ENCODE measurements around the gene KCNK15.

Gene KCNK15

DNA sequence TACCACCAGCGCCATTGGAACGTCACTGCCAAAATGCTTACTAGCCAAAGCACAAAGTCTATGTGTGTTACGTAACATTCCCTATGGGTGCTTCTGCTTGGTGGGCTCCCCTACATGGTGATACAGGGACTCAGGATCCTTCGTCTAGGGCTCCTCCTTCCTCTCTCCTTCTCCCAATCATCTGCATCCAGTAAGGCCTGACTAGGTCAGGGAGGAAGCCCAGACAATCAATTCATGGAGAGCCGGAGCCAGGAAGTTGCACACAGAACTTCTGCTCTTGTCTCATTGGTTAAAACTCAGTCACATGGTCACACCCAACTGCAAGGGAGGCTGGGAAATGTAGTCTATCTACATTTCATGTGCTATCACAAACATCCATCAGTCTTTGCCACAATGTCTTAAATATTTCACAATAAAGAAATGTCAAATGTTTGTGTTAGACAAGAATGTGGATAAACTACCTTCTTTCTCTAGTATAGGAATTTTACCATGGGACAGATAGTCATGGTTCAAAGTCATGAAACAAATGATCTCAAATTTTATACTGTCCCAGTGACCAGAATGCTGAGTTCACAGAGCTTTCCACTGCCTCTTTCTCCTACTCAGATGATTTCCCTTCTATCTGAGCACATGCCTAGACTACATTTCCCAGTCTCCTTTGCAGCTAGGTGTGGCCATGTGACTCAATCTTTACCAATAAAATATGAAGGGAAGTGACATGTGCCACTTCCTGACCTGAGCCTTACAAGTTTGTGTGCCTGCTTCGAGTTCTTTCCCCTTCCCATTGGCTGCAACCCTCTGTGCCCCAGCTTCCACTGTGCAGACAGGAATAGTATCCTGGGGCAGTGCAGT is 9.3 kb upstream of the KCNK15 start:
- no peak for DNase-seq

DNA sequence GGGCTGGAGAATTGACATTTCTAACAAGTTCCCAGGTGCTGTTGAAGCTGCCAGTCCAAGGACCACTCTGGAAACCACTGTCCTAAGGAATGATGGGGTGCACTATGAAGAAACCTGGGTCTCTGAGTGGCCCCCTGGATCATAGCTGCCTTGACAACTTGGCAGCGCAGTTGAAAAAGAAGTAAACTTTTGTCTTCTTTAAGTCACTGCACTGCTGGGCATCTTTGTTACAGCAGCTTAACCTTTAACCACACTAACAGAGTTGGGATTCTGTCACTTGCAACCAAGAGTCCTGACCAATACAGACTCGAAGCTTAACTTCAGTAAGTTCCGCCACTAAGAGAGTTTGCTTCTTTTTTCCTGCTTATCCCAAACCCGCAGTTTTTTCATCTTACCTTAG is 8.5 kb upstream of the KCNK15 start:
- no peak for DNase-seq

DNA sequence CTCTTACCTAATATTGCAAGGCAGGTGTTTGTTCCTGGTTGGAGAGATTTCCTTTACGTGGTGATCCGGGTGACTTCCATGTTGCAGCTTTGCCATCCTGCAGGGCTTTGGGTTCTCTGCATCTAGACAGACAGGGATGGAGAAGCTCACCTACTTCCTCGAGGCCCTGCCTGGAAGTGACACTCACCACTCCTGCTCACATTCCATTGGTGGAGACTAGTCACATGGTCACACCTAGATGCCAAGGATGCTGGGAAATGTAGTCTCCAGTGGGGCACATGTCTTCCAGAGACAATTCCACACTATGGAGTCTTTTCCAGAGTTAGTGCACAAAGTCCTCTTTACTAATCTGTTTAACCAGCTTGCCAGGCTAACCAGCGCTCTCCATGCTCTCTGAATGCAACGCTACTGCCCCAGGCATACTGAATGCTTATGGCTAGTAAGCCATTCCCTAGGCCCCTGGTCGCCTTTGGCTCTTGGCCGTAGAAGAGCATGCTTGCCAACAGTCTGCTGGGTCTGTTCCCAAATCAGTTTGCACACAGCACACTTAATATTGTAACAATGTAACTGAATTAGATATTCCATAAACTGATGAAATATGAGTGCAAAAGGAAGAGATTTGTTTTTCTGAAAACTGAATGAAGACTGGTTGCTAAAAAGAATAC is 6.7 kb upstream of the KCNK15 start:
- no peak for DNase-seq

DNA sequence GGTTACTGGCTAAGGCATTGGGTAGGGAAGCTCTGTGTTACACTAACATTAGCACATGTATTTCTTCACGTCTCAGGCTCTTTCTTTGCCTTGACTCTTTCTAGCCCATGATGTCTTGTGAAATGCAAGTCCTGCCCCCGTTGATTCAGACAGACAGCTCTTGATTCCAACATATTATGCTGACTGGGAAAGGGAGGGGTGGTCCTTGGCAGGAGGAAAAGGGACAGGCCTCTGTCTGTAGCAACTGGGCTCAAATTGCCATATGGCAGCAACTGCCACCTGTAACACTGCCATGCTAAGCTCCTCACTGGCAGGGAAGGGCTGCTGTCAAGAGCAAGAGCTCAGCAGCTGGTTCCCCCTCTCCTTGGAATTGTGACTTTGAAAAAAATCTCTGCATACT is 5.7 kb upstream of the KCNK15 start:
- DNase-seq, result no peak

DNA sequence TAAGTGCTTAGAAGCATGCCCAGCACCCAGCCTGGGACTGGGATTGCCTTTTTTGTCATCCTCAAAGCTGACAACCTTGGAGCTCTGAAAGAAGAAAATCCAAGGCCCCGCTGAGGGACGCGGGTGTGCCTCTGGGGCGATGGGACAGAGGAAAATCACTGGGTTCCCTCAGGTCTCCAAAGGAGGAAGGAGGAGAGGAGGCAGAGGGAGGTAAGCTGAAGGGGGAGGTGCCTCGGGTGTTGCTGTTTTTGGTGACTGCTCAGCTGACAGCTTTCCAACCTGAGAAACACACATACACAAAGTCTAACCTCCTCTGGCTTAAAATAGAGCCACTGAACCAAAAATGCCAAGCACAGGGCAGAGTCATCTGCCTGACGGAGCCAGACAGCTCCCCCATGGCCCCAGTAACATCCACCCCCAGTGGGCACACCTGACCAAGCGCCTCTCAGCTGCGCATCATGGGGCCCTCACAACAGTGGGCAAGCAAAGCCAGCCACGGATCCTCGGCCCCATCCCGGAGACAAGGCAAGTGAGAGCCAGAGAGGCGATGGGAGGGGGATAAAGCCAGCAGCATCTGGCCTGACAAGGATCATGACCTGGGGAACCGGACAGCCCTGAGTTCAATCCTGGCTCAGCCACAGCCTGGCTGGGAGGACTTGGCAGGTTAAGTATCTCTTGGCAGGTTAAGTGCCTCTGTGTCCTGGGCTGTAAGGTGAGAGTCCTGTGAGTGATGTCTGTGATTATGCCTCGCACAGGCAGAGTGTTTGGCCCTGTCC is 3.2 kb upstream of the KCNK15 start:
- no peak for DNase-seq

DNA sequence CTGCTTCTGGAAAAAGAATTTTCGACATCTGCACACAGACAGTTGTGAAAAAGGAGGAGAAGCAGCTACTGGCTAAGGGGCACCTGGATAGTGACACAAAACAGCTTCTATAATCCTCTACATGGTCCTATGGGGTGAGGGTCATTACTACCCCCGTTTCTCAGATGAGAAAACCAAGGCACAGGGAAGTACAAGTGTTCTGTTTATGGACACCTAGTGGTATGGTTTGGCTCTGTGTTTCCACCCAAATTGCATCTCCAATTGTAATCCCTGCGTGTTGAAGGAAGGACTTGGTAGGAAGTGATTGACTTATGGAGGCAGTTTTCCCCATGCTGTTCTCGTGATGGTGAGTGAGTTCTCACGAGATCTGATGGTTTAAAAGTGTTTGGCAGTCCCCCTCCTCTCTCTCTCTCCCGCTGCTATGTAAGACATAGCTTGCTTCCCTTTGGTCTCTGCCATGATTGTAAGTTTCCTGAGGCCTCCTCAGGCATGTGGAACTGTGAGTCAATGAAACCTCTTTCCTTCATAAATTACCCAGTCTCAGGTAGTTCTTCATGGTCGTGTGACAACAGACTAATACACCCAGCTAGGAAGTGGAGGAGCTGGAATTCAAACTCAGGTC is 2.5 kb upstream of the KCNK15 start:
- no peak for DNase-seq

DNA sequence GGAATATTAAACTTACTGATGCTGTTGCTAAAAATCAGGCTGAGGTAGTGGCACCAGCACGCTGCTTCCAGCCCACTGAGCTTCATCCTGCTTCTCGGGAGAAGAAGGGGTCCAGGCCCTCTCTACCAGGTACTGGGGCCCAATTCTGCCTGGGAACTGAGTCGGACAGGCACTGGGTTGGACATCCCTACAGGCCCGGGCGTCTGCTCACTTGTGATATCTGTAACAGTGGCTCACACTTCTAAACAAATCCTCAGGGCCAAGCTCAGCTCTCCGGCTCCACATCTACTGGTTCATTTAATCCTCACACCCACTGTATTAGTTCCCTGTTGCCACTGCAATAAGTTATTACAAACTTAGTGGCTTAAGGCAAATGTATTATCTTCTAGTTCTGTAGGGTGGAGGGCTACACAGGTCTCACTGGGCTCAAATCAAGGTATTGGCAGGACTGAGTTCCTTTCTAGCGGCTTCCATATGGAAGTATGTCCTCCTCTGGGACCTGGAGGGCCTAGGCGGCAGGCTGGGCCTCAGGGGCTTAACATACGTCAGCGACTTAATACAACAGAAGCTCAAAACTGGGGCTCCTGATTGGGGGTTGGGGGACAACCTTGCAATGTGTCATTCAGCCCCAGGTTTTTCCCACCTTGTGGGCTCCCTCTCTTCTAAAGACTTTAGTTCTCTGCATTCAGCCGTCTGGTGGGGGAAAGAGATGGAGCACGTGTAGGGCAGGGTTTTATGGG is 1.6 kb upstream of the KCNK15 start:
- DNase-seq, result no peak

DNA sequence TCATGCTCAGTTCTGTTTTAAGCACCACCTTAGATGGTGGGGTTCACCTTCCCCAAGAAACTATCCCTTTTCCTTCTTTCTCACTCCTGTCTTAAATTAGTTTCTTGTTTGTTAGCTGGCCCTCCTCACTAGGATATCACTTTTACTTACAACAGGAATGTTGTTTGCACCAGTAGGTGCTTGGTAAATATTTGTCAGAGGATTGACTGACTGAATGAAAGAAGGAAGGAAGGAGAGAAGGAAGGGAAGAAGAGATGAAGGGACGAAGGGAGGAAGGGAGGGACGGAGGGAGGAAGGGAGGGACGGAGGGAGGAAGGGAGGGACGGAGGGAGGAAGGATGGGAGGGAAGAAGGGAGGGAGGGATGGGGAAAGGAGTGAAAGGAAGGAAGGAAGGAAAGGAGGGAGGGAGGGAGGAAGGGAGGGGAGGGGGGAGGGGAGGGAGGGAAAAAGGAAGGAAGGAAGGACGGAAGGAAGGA is 505 bp upstream of the KCNK15 start:
- DNase-seq, result no peak

DNA sequence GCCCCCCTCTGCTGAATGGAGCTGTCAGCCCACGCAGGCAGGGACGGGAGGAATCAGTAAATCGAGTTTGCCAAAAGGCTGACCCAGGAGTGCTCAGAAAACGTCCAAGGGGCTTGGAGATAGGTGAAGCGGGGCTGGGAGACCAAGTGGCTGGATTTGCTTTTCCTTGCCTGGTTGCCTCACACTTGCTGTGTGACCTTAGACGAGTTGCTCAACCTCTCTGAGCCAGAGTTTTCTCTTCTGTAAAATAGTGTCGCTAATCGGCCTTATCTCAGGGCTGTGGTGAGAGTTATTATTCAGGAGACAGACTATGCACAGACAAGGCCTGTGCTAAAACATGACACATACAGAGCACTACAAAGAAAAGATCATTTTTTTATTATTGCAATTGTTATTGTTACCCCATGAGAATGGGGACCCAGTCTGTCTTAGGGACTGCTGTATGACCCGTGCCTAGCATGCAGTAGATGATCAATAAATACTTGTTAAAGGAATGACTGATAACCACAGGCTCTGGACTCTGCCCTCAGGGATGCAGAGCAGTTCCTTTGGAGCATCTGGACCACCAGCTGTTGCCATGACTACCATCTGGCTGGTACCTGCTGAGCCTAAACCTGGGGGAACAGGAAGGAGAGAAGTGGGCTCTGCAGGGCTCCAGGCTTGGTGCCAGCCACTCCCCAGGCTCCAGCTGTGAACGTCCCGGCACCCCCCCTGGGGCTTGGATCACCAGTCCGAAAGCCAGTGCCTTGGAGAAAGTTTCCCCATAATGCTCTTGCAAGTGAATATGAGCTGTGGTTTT is 901 bp downstream of the KCNK15 start:
- no peak for DNase-seq

DNA sequence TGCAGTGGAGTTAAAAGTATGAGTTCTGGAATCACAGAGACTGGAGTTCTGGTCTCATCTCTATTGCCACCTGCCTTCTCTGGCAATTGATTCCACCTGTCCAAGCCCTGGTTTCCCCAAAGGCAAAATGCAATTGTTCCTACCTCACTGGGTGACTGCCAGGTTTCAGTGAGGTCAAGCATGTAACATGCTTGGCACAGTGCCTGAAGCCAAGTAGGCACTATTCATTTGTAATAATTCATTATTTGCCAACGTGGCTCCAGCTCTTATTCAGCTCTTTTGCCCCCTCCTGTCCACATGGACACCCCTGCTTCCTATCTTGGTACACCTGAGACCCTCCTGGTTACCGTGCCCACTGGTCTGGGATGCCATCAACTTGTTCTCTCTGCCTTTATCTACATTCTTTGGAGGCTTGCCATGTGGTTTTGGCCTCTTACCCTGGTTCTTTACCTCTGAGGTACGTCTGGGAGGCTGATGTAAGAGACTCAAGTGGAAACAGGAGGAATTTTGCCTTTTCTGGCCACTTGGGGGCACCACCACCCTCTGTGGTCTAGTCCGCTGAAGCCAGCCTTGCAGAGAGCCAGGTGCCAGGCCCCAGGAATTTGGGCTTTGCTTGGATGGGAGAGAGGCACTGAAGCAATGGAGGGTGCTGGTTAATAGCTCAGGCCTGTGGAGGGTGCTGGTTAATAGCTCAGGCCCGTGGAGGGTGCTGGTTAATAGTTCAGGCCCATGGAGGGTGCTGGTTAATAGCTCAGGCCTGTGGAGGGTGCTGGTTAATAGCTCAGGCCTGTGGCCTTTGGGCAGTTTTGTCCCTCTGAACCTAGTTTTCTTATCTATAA is 1.7 kb downstream of the KCNK15 start:
- DNase-seq, result peak; percentile 56

DNA sequence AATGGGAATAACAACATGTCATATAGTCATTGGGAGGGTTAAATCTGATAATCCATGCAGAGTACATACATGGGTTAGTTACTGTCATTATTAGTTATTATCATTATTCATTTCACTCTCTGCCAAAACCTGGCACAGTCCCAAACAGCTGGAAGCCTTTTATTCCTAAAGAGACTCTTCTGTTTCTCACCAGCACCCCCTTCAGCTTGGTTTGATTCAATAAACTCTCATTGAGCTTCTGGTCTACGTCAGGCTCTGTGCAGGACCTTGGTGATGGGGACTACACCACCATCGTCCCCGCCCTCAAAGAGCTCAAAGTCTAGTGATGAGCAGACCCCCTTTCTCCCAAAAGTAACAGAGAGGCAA is 2.3 kb downstream of the KCNK15 start:
- DNase-seq, result no peak

DNA sequence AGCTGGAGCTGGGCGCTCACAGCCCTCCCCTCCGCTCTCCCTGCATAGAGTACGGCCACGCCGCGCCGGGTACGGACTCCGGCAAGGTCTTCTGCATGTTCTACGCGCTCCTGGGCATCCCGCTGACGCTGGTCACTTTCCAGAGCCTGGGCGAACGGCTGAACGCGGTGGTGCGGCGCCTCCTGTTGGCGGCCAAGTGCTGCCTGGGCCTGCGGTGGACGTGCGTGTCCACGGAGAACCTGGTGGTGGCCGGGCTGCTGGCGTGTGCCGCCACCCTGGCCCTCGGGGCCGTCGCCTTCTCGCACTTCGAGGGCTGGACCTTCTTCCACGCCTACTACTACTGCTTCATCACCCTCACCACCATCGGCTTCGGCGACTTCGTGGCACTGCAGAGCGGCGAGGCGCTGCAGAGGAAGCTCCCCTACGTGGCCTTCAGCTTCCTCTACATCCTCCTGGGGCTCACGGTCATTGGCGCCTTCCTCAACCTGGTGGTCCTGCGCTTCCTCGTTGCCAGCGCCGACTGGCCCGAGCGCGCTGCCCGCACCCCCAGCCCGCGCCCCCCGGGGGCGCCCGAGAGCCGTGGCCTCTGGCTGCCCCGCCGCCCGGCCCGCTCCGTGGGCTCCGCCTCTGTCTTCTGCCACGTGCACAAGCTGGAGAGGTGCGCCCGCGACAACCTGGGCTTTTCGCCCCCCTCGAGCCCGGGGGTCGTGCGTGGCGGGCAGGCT is 4.6 kb downstream of the KCNK15 start:
- DNase-seq, result no peak

DNA sequence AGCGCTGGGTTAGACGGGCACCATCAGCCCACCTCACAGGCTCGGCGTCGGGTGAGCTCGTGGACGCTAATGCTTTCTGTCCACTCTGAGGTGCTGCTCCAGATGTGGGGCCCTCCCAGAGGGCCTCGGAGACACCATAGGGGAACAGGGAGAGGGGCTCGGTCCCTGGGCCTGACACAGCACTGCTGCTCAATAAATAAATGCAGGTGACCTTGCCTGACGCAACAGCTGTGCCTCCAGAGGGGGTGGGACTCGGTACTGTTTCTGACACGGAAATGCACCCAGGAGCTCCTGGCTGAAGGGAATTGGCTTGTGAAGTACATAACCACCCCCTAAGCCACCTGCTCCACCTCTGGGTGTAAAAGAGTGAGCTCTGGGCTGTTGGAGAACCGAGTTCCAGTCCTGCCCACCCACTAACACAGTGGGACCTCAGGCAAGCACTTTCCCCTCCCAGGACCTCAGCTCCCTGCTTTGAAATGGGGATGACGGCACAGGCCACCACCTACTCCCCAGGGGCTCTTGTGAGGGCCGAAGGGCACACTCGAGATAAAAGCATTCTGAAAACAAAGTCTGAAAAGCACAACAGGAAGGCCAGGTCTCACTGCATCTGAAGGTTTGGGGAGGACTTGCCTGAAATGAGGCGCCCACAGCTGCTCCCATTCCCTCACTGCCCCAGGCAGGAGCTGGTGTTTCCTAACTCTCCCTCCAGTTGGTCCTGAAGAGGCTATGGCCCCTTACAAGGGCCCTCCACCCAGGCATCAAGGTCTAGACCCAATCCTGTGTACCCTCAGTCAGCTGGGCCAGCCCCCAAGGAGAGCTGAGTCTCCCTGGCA is 6.7 kb downstream of the KCNK15 start:
- DNase-seq, result no peak

DNA sequence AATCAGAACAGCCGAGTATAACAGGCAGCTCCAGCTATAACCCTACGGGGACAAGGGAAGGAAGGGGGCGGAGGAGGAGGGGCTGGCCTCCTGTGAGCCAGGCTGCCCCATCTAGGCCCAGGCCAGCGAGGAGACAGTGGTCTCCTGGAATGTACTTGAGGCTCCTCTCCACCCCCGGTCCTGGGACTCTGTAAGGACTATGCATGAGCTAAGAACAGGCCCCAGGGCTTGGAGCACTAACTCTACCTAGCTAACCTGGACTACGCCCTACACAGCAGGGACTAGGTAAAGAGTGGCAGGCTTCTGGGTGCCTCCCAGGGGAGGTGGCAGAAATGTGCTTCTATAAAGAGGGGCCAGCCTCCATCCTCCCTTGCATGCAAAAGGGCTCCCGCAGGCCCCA is 8.9 kb downstream of the KCNK15 start:
- no peak for DNase-seq

DNA sequence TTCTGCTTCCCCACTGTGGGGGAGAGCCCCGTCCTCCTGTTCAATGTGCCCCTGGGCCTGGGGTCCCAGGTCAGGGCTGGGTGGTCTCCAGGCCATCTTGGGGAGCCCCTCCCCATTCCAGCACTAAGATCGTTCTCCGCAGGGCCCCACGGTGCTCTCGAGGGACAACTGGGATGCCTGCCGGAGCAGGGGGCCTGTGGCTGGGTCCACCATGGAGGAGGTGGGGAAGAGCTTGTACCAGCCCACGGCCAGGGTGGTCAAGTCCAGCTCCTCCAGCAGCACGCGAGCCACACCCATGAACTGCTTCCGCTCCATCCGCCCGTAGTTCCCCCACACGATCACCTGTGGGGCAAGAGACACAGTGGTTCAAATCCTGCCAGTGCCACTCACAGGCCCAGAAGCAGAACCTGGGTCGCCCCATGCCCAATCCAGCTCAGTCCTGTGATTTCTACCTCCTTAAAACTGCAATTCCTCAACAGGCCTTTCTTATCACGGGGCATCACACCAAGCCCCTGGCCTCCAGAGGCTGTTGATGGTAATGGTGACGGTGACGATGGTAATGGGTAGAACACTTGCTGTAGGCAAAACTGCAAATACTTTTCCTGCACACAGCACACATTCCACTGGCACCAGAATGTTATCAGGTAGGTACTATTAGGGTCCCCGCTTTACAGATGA is 10.5 kb downstream of the KCNK15 start:
- DNase-seq, result no peak

DNA sequence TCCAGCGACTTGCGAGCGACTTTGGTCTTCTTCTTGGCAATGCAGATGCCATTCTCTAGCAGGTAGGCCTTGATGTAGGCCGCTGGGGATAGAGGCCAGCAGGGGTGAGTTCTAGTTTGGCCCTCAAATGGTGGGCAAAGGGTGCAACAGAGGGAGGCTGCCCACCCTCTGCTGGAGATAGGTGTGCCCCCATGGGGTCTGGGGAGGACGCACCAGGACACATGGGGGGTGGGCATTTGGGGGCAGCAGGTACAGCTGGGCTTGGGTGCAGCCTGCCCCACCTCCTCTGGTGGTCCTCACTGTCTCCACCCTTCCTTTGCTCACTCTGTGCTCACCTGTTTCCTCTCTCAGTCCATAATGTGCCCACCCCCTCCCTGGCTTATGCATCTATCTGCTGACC is 11.3 kb downstream of the KCNK15 start:
- no peak for DNase-seq

DNA sequence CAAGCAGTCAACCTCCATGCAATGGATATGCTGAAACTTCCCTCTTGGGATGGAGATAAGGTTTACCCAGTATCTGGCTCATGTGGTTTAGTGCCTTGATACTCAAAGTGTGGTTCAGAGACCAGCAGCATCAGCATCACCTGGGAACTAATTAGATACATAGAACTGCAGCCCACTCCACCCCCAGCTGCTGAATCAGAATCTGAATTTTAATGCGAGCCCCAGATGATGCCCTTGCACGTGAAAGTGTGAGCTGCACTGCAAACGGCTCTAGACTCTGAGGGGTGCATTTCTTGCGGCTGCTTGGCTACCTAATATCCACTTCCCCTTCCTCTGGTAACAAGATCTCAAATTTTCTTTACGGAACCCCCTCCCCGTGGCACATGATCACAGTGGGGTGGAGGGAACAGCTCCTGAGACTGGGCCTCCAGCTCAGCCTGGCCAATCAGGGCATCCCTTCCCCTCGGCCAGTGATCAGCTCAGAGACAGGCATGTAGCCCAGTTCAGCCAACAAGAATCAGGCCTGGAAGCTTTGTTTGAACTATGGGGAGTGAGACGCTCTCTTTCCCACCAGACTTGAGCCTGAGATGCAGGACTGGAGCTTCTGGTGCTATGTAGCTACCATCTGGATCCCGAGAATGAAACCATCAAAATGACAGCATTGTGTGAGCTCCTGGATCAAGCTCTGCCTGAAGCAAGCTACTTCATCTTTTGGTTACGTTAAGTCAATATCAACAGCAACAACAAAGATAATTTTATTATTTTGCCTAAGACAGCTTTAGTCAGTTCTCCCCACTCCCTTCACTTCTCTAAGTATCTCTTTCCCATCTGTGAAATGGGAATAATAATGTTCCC is 12.8 kb downstream of the KCNK15 start:
- no peak for DNase-seq
